Common myeloid progenitor, CD34-positive (primary cell): ENCODE measurements around the gene ZCCHC2. TPM values are rescaled to one million over a fixed set of nuclear protein-coding genes. Genes with fewer than 3 reads are reported as not detected.
A peak's percentile ranks its signal among the peaks of the same experiment; 100 is the strongest.

Experiments used
- CTCF ChIA-PET: fragments of 350-600 bp; sonication (Branson Sonifier 250); formaldehyde crosslinking; loops from one replicate; lab custom pipeline; 2021; ENCODE audit warnings: antibody characterized with exemption; lab: Charles Lee
- POLR2A ChIA-PET: fragments of 350-600 bp; sonication (Branson Sonifier 250); formaldehyde crosslinking; loops from one replicate; lab custom pipeline; 2021; ENCODE audit warnings: antibody characterized with exemption; lab: Charles Lee
- DNase-seq, 3 donors: peaks; one replicate each; pipeline versions ENCODE4 v3.0.0 to v3.0.0-alpha.2; 2013
- H3K27ac ChIP-seq, 2 experiments: 1 replicate in 1 of 2; 2 replicates in 1 of 2; pipeline ENCODE4 v1.7.0; 2013; ENCODE audit warnings: inconsistent platforms in 2 of 2, low read length in 2 of 2, mild to moderate bottlenecking in 2 of 2, low read depth in 1 of 2, moderate library complexity in 1 of 2; ENCODE audit not compliant: severe bottlenecking in 2 of 2, insufficient read depth in 1 of 2, poor library complexity in 1 of 2
- H3K27me3 ChIP-seq, 5 experiments: replicated peaks in 2 of 5; 1 replicate in 3 of 5; 2 replicates in 2 of 5; pipeline versions ENCODE4 v1.6.1 to v1.7.0; 2013; ENCODE audit warnings: low read length in 4 of 5, mild to moderate bottlenecking in 2 of 5, moderate library complexity in 2 of 5, inconsistent platforms in 1 of 5; ENCODE audit not compliant: insufficient read depth in 5 of 5, control insufficient read depth in 4 of 5
- H3K36me3 ChIP-seq, 4 experiments: 1 replicate in 2 of 4; 2 replicates in 2 of 4; pipeline versions ENCODE4 v1.6.1 to v1.7.0; 2013; ENCODE audit warnings: low read length in 3 of 4, control low read depth in 1 of 4, mild to moderate bottlenecking in 1 of 4; ENCODE audit not compliant: control insufficient read depth in 4 of 4, insufficient read depth in 4 of 4
- H3K4me1 ChIP-seq, 4 experiments: 1 replicate in 3 of 4; 2 replicates in 1 of 4; pipeline versions ENCODE4 v1.6.1 to v1.7.1; 2013; ENCODE audit warnings: low read length in 3 of 4, mild to moderate bottlenecking in 3 of 4, control low read depth in 1 of 4, inconsistent platforms in 1 of 4, moderate library complexity in 1 of 4; ENCODE audit not compliant: control insufficient read depth in 4 of 4, insufficient read depth in 4 of 4; ENCODE audit errors: control extremely low read depth in 1 of 4
- H3K4me3 ChIP-seq, 7 experiments: 1 replicate in 4 of 7; 2 replicates in 3 of 7; pipeline versions ENCODE4 v1.5.1 to v1.7.0; 2013; ENCODE audit warnings: mild to moderate bottlenecking in 7 of 7, low read length in 6 of 7, moderate library complexity in 6 of 7, inconsistent platforms in 2 of 7, low read depth in 2 of 7, control low read depth in 1 of 7; ENCODE audit not compliant: insufficient read depth in 4 of 7, control insufficient read depth in 1 of 7; ENCODE audit errors: extremely low read depth in 1 of 7
- H3K9me3 ChIP-seq, 5 experiments: 1 replicate in 4 of 5; 2 replicates in 1 of 5; pipeline versions ENCODE4 v1.6.1 to v1.7.1; 2013; ENCODE audit warnings: low read length in 4 of 5, mild to moderate bottlenecking in 2 of 5, inconsistent platforms in 1 of 5, low read depth in 1 of 5, moderate library complexity in 1 of 5; ENCODE audit not compliant: control insufficient read depth in 4 of 5, insufficient read depth in 2 of 5; ENCODE audit errors: control extremely low read depth in 1 of 5
- WGBS: methylation state at CpG from one replicate; pipeline ENCODE4 v1.1.5; 2013; ENCODE audit not compliant: insufficient coverage; 5-methylcytosine and 5-hydroxymethylcytosine counted together
- polyA plus RNA-seq: library from polyadenylated mRNA; unstranded; fragments of 120-200 nt; gene quantifications from one replicate; pipeline ENCODE4 v1.2.1, GENCODE V29; 2013

ZCCHC2 gene
- polyA plus RNA-seq, result 22.5 TPM

DNA sequence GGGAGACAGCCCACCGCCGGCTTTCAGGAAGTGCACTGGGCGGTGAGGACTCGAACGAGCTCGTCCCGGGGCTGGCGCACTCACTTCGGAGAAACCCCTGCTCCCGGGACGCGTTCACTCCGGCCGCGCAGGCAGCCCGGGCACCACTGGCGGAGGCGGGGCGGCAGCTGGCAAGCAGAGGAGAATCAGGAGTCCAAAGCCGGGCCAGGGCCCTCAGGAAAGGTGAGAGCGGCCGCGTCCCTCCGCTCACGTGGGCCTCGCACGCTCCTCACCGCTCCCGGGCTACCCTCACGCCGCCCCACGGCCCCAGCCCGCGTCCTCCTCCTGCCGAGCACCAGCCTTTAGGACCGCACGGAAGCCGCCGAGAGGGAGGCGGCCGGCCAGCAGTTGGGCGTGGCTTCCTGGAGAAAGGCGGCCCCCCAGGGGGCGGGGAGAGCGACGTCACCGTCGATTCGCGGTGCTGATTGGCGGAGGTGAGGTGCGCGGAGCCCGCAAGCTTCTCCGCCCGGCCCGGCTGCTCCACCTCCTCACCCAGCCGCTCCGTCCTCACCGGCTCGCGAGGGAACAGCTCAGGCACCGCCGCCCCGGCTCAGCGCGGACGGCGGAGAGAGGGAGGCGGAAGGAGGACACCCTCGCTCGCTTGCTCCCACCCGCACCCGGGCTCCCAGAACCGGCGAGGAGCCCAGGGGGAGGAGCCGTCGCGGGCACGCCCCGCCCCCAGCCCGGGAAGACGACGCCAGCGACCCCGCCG is at the start of gene ZCCHC2:
Gene ZCCHC2 (plus strand): TSS at position 522 of the 751 bp plus-strand sequence. CDS start 400 bp downstream, outside the sequence.
- peak within 1 kb of the TSS; percentile 88 to 95 (median 90) for H3K4me3 ChIP-seq
- 0% methylated on average over 68 of the region's 87 CpGs for WGBS

DNA sequence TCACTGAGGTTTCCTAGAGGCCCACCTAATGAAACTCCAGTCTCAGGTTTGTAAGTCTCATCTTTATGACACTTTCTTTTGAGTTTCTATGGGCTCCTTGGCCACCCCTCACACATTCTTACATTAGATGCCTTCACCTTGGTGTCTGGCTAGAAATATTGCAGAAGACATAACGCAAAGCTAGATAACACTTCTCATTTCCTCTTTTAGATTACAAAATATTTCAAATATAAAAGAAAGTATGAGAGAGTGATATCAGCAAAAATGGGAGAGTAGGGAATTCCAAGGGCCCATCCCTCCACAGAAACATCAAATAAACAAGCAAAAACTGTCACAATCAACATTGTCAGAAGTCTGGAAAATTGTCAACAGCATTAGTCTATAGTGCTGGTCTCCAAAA is 43.3 kb upstream of the ZCCHC2 start:
- POLR2A ChIA-PET, result no interaction called here
- H3K4me3 ChIP-seq, result no peak overlapping the region
- peaks cover 2 to 28% (median 14%) of the 10 kb centered on the region in 5 experiments for H3K9me3 ChIP-seq
- no peak overlapping the region for H3K27ac ChIP-seq
- no CpG with 5 or more reads among the region's 1 CpG for WGBS
- H3K36me3 ChIP-seq, result no peaks in the 10 kb centered on the region
- H3K27me3 ChIP-seq, result no peaks in the 10 kb centered on the region
- no peaks in the 10 kb centered on the region for H3K4me1 ChIP-seq
- CTCF ChIA-PET, result interaction anchor here (1.4 kb wide), 1 partner anchor 25 kb away, joined by 4 read pairs; no protein-coding TSS in a partner anchor
- DNase-seq, result no peak

More for the DNA sequence above, at the start of gene ZCCHC2:
- H3K27ac ChIP-seq, result peak within 1 kb of the TSS; percentile 70 to 81
- no peaks in the 10 kb centered on the region for H3K9me3 ChIP-seq
- no peaks in the 10 kb centered on the region for H3K36me3 ChIP-seq
- peaks cover 19 to 42% (median 32%) of the 10 kb centered on the region in 4 experiments for H3K4me1 ChIP-seq
- CTCF ChIA-PET, result interaction anchor here (1.0 to 2.1 kb wide), 5 partner anchors 20 to 102 kb away, joined by 3 to 10 read pairs (median 3); no protein-coding TSS in a partner anchor
- H3K27me3 ChIP-seq, result no peaks in the 10 kb centered on the region
- POLR2A ChIA-PET, result interaction anchor here (0.6 to 0.9 kb wide), 2 partner anchors 90 to 227 kb away, joined by 3 to 4 read pairs; no protein-coding TSS in a partner anchor
- DNase-seq, result peak; percentile 96 to 99 (median 98)

DNA sequence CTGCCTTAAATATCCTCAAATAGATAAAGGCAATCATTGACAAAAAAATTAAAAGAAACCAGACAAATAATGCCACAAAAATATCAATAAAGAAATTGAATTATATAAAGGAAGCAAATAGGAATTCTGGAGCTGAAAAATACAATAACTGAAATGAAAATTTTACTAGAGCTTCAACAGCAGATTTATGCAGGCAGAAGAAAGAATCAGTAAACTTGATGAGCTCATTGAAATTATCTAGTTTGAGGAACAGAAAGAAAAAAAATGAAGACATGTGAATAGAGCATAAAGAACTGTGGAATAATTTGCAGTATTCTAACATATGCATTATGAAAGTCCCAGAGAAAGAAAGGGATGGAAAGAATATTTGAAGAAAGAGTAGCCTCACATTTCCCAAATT is 41.9 kb upstream of the ZCCHC2 start:
- Histone ChIP-seq H3K36me3 (no peaks in the 10 kb centered on the region), H3K27me3 (no peaks in the 10 kb centered on the region), H3K4me1 (no peaks in the 10 kb centered on the region), H3K4me3 (no peak overlapping the region), H3K9me3 (peaks cover 2 to 28% (median 8%) of the 10 kb centered on the region in 5 experiments), H3K27ac (no peak overlapping the region)
- CTCF ChIA-PET, result interaction anchor here (1.2 to 1.4 kb wide), 2 partner anchors 26 to 52 kb away, joined by 3 to 4 read pairs; no protein-coding TSS in a partner anchor
- POLR2A ChIA-PET, result interaction anchor here (0.7 kb wide), 1 partner anchor 114 kb away, joined by 4 read pairs; no protein-coding TSS in a partner anchor
- DNase-seq, result peak in 1 of 3 donors; percentile 23

DNA sequence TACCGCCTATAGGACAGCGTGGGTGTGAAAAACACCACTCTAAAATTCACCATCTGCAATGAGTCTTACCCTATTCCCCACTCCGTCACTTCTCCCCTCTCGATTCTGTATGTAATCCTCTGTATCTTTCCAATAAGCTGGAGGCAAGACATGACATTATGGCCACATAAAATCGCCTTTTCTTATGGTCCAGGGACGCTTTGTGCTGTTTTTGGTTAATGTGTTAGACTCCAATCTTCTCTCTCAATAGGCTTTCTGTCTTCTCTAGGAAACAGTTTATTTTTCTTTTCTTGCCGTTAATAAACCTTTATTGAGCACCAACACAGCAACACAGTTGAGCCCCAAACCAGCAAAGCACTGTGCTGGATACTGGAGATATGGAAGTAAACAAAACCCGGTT is 37.9 kb upstream of the ZCCHC2 start:
- Histone ChIP-seq H3K27me3 (no peaks in the 10 kb centered on the region), H3K9me3 (peaks cover under 1 to 19% (median 6%) of the 10 kb centered on the region in 5 experiments), H3K27ac (no peak overlapping the region), H3K4me3 (no peak overlapping the region), H3K36me3 (no peaks in the 10 kb centered on the region), H3K4me1 (no peaks in the 10 kb centered on the region)
- ChIA-PET CTCF (no interaction called here), POLR2A (no interaction called here)
- no peak for DNase-seq
- WGBS, result 78% methylated on average over 5 of the region's 8 CpGs

DNA sequence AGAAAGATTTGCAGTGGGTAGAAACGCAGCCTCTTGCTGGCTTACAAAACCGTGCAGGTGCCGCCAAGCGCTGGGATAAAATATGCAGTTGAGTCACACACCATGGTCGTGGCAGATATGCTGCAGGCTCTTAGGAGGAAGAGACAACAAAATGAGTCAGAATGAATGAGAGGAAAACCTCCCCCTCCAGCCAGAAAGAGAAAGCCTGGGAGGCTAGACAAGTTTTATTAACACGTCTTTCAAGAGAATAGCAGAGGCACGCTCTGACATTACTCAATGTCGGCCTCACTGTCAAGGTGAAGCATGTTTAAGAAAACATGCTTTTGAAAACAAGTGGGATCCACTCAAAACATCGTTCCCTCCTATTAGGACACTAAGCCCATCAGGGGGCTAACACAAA is 37.1 kb upstream of the ZCCHC2 start:
- ChIA-PET POLR2A (no interaction called here), CTCF (no interaction called here)
- Histone ChIP-seq H3K4me1 (no peaks in the 10 kb centered on the region), H3K27ac (no peak overlapping the region), H3K9me3 (peaks cover 0 to 11% (median 4%) of the 10 kb centered on the region in 5 experiments), H3K27me3 (no peaks in the 10 kb centered on the region), H3K36me3 (no peaks in the 10 kb centered on the region), H3K4me3 (no peak overlapping the region)
- no peak for DNase-seq
- WGBS, result 95% methylated on average over 6 of the region's 9 CpGs

DNA sequence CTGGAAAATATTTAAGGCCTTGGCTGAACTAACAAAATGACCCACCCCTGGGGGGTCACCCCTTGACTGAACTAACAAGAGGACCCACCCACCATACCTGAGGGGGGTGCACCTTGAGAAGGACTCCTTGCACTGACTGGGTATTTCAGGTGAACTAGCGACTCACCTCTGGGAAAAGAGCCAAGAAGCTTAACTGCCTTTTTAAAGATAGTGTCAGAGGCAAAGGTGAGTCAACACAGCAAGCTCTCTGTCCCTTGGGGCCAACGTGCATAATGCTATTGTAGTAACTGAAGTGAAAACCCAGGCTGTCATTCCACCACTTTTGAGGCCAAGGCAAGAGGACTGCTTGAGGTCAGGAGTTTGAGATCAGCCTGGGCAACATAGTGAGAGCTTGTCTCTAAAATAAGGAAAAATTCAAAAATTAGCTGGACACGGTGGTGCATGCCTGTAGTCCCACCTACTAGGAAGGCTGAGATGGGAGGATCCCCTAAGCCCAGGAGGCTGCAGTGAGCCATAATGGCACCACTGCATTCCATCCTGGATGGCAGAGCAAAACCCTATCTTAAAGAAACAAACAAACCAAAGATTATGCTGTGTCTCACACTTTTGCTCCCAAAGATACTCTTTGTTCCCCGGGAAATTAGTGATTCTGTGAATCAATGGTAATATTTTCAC is 36.4 kb upstream of the ZCCHC2 start:
- POLR2A ChIA-PET, result no interaction called here
- H3K27ac ChIP-seq, result no peak overlapping the region

More for the DNA sequence above, 36.4 kb upstream of the ZCCHC2 start:
- Histone ChIP-seq H3K36me3 (no peaks in the 10 kb centered on the region), H3K4me3 (no peak overlapping the region), H3K9me3 (peaks cover 0 to 7% (median 0%) of the 10 kb centered on the region in 5 experiments), H3K4me1 (no peaks in the 10 kb centered on the region), H3K27me3 (no peaks in the 10 kb centered on the region)
- WGBS, result 94% methylated on average over 3 of the region's 4 CpGs
- CTCF ChIA-PET, result no interaction called here
- no peak for DNase-seq
